ENCODE data around the gene SART1. TPM values are rescaled to one million over a fixed set of nuclear protein-coding genes. Genes with fewer than 3 reads are reported as not detected.
"Not testable (repeated sequence)": the region's sequence is repeated elsewhere in the genome, so short reads cannot be mapped to it uniquely, and the experiment has no call there.

The SART1 gene
- total RNA-seq, 4 donors from 2014 or later: 14.4 to 61.9 (median 26.4) TPM

DNA sequence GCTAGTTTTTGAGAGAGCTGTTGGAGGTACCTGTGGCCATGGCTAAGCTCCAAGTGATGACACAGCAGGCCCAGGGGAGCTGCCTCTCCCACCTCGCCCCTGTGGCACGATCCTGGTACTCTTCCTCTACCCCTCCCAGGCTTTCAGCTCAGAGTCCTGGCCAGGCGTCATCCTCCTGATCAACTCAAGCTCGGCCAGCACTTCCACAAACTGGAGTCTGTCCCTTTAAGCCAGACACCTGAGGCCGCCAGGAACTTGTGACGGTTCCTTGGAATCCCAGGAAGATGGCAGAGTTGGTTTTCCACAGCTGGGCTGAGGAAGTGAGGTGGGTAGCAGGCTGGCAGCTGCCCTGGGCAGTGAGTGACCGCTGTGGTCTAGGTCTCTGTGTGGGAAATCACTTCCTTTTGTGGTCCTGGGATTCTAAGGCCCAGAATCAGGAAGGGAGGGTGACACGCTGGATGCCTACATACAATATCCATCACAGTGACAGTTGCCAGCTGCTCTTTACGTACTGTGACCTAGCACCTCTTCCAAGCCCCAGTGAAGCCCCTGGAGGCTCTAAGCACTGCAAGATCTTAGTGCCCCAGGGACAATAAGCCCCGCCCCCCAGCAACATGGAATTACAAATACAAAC, 47.1 kb downstream of the SART1 start:
- TF ChIP-seq, protein P1, sequence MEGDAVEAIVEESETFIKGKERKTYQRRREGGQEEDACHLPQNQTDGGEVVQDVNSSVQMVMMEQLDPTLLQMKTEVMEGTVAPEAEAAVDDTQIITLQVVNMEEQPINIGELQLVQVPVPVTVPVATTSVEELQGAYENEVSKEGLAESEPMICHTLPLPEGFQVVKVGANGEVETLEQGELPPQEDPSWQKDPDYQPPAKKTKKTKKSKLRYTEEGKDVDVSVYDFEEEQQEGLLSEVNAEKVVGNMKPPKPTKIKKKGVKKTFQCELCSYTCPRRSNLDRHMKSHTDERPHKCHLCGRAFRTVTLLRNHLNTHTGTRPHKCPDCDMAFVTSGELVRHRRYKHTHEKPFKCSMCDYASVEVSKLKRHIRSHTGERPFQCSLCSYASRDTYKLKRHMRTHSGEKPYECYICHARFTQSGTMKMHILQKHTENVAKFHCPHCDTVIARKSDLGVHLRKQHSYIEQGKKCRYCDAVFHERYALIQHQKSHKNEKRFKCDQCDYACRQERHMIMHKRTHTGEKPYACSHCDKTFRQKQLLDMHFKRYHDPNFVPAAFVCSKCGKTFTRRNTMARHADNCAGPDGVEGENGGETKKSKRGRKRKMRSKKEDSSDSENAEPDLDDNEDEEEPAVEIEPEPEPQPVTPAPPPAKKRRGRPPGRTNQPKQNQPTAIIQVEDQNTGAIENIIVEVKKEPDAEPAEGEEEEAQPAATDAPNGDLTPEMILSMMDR (IDR thresholded peaks at IDR 0.05): no peak
- TF ChIP-seq POLR2A (IDR thresholded peaks at IDR 0.05): no peak
- no peak for DNase-seq
- H3K9me3 ChIP-seq: no peaks in the 10 kb centered on the region
- peaks cover 0 to 17% of the 10 kb centered on the region in 2 donors for H3K27me3 ChIP-seq
- no peak overlapping the region for H3K27ac ChIP-seq
- H3K4me3 ChIP-seq: no peak overlapping the region
- peaks cover 0 to 12% (median 0%) of the 10 kb centered on the region in 3 donors for H3K36me3 ChIP-seq
- H3K4me1 ChIP-seq: peaks cover 0 to 6% (median 1%) of the 10 kb centered on the region in 4 donors

DNA sequence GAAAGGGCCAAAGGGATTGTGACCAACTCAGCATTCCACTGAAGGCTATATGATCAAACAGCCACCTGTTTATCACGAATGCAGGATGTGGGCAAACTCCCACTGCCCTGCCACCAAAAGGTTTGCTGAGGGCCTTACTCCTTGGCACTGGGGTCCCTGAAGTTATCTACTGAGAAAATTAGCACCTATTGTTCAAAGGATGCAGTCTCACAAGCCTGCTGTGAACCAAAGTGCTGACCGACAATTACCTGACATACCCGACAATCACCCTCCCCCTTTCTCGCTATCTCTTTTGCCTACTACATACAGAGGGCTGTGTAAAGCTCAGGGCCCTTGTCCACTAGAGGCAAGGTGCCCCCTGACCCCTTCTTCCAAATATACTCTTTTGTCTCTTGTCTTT, 48.5 kb downstream of the SART1 start:
- not testable (repeated sequence) for H3K9me3 ChIP-seq, H3K4me1 ChIP-seq, DNase-seq, H3K36me3 ChIP-seq, H3K27ac ChIP-seq, H3K4me3 ChIP-seq
- peaks cover 0 to 17% of the 10 kb centered on the region in 2 donors for H3K27me3 ChIP-seq

DNA sequence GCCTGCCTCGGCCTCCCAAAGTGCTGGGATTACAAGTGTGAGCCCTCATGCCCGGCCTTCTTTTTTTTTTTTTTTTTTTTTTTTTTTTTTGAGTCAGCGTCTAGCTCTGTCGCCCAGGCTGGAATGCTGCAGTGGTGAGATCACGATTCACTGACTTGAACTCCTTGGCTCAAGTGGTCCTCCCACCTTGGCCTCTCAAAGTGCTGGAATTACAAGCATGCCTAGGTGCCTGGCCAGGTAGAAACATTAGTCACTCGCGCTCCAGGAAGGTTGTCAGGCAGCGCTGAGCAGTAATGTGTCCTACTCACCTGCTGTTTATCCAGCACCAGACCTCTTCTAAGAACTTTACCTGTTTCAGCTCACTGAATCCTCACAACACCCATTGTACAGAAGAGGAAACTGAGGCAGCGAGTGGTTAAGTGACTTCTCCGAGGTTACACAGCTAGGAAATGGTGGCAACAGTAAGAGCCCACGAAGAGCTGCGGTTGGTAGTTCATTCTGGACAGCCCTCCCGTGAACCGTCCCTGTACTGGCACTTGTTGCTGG, 49.8 kb downstream of the SART1 start:
- no peak for DNase-seq
- Histone ChIP-seq H3K4me3 (no peak overlapping the region), H3K27ac (no peak overlapping the region), H3K27me3 (peaks cover 0 to 17% of the 10 kb centered on the region in 2 donors), H3K4me1 (peaks cover 0 to 6% (median 1%) of the 10 kb centered on the region in 4 donors), H3K36me3 (no peaks in the 10 kb centered on the region), H3K9me3 (no peaks in the 10 kb centered on the region)
- no peak for TF ChIP-seq POLR2A (IDR thresholded peaks at IDR 0.05)
- TF ChIP-seq, protein P1 (IDR thresholded peaks at IDR 0.05): no peak

DNA sequence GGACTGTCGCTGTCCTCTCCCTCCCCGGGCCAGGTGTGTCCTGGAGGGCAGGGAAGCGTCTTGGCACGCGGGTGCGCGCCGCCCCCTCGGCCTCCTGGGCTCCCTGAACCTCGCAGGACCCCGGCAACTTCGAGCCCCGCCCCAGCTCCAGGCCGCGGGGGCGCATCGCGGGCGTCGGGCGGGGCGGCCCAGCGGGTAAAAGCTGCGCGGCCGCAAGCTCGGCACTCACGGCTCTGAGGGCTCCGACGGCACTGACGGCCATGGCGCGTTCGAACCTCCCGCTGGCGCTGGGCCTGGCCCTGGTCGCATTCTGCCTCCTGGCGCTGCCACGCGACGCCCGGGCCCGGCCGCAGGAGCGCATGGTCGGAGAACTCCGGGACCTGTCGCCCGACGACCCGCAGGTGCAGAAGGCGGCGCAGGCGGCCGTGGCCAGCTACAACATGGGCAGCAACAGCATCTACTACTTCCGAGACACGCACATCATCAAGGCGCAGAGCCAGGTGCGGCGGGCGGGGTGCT, 50.3 kb downstream of the SART1 start, which contains the start of gene CST6:
CST6 (plus strand) TSS at position 224 of the 519 bp plus-strand sequence; CDS start at position 261, 37 bp downstream.
- no peak for DNase-seq
- Histone ChIP-seq H3K4me1 (peaks cover 0 to 6% (median 1%) of the 10 kb centered on the region in 4 donors), H3K4me3 (peak within 1 kb of the TSS in 1 of 4 donors; percentile 4), H3K27me3 (peaks cover 0 to 17% of the 10 kb centered on the region in 2 donors), H3K27ac (no peak within 1 kb of the TSS), H3K9me3 (no peaks in the 10 kb centered on the region), H3K36me3 (no peaks in the 10 kb centered on the region)
- no peak for TF ChIP-seq POLR2A (IDR thresholded peaks at IDR 0.05)
- TF ChIP-seq, protein P1 (IDR thresholded peaks at IDR 0.05): no peak

DNA sequence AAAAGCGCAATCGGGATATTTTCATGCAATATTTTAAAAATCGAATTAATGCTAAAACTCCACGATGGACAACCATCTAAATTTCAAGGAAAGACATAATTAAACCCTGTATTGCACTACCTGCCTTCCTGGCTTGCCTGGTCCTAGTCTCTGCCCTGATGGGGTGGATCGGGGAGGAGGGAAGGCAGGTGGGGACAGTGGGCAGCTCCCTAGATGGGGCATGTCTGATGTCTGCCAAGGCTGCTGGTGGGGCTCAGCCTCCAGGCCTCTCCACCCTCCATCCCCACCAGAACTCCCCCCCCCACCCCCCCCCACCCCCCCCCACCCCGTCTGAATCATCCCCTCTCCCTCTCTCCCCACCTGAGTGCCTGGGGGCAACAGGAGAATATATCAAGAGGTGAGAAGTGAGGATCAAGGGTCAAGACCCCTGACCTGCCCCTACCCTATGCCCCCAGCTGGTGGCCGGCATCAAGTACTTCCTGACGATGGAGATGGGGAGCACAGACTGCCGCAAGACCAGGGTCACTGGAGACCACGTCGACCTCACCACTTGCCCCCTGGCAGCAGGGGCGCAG, 50.9 kb downstream of the SART1 start:
- H3K4me1 ChIP-seq: peaks cover 0 to 6% (median 1%) of the 10 kb centered on the region in 4 donors
- H3K27me3 ChIP-seq: peaks cover 0 to 17% of the 10 kb centered on the region in 2 donors
- TF ChIP-seq, protein P1 (IDR thresholded peaks at IDR 0.05): no peak
- no peak for TF ChIP-seq POLR2A (IDR thresholded peaks at IDR 0.05)
- H3K36me3 ChIP-seq: no peaks in the 10 kb centered on the region
- no peaks in the 10 kb centered on the region for H3K9me3 ChIP-seq
- DNase-seq: no peak
- H3K4me3 ChIP-seq: no peak overlapping the region
- no peak overlapping the region for H3K27ac ChIP-seq

All from Peyer's patch (tissue), 4 donors.